ENCODE results near the gene KRT85. TPM values are rescaled to one million over a fixed set of nuclear protein-coding genes. Genes with fewer than 3 reads are reported as not detected.

KRT85 gene
- polyA plus RNA-seq, 2 of the 4 experiments (the other 2 are of a cell fraction) = 3.7 TPM; not detected in 1

DNA sequence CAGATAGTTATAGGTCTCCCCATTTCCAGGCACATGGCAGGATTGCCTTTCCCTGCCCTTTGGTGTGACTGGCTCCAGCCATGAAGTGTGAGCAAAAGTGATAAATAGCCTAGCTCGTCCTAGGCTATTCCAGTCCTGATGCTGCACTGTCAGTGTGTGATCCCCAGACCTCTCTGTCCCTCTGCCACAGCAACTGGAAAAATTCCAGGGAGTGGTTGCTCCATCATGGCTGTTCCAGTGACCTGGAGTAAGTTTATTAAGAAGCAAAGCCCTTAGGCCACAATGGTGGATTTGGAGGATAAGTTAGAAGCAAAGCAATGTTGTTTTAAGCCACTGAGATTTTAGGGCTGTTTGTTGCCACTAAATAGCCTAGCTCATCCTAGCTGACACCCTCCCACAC, 36.2 kb downstream of the KRT85 start (continued):
- TF ChIP-seq, protein P1, sequence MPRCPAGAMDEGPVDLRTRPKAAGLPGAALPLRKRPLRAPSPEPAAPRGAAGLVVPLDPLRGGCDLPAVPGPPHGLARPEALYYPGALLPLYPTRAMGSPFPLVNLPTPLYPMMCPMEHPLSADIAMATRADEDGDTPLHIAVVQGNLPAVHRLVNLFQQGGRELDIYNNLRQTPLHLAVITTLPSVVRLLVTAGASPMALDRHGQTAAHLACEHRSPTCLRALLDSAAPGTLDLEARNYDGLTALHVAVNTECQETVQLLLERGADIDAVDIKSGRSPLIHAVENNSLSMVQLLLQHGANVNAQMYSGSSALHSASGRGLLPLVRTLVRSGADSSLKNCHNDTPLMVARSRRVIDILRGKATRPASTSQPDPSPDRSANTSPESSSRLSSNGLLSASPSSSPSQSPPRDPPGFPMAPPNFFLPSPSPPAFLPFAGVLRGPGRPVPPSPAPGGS (IDR thresholded peaks at IDR 0.05) = no peak
- no peak for TF ChIP-seq CBX8 (IDR thresholded peaks at IDR 0.05)

- FAIRE-seq (no peak), DNase-seq (ENCODE audit: low read depth in 1 of 2, low spot score in 1 of 2) (no peak), ATAC-seq (peak; percentile 3 to 57; a peak in 3 of 6 replicates)
- 65% methylated on average over 9 of the region's 10 CpGs for WGBS (ENCODE audit: missing lambda C conversion rate)
- H3K4me3 ChIP-seq = no peak overlapping the region
- H3K27ac ChIP-seq = peak overlapping the region; percentile 75 to 90
- H3K9me3 ChIP-seq = no peaks in the 10 kb centered on the region
- TF ChIP-seq EHMT2 (IDR thresholded peaks at IDR 0.05; ENCODE audit: low read depth) (no peak), JUNB (IDR thresholded peaks at IDR 0.05) (0 out of 2 replicates have a peak, but pooled peaks have one; percentile 7), EP300 (IDR thresholded peaks at IDR 0.05) (no peak; a peak in 1 of 5 replicates), HOXB13 (CRISPR knock-in tag; IDR thresholded peaks at IDR 0.05; ENCODE audit: low read depth) (no peak), NR3C1 (IDR thresholded peaks at IDR 0.05) (no peak), ESRRA (IDR thresholded peaks at IDR 0.05; ENCODE audit: borderline replicate concordance, low read length) (0 out of 2 replicates have a peak, but pooled peaks have one; percentile 3), KDM5A (IDR thresholded peaks at IDR 0.05) (no peak), POLR2A (IDR thresholded peaks at IDR 0.05; ENCODE audit: low read length) (no peak), PBX3 (IDR thresholded peaks at IDR 0.05) (no peak)
- TF ChIP-seq, protein P2, sequence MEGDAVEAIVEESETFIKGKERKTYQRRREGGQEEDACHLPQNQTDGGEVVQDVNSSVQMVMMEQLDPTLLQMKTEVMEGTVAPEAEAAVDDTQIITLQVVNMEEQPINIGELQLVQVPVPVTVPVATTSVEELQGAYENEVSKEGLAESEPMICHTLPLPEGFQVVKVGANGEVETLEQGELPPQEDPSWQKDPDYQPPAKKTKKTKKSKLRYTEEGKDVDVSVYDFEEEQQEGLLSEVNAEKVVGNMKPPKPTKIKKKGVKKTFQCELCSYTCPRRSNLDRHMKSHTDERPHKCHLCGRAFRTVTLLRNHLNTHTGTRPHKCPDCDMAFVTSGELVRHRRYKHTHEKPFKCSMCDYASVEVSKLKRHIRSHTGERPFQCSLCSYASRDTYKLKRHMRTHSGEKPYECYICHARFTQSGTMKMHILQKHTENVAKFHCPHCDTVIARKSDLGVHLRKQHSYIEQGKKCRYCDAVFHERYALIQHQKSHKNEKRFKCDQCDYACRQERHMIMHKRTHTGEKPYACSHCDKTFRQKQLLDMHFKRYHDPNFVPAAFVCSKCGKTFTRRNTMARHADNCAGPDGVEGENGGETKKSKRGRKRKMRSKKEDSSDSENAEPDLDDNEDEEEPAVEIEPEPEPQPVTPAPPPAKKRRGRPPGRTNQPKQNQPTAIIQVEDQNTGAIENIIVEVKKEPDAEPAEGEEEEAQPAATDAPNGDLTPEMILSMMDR (IDR thresholded peaks at IDR 0.05) = no peak
- TF ChIP-seq, protein P3, sequence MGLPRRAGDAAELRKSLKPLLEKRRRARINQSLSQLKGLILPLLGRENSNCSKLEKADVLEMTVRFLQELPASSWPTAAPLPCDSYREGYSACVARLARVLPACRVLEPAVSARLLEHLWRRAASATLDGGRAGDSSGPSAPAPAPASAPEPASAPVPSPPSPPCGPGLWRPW (IDR thresholded peaks at IDR 0.05) = no peak
- TF ChIP-seq, protein P4, sequence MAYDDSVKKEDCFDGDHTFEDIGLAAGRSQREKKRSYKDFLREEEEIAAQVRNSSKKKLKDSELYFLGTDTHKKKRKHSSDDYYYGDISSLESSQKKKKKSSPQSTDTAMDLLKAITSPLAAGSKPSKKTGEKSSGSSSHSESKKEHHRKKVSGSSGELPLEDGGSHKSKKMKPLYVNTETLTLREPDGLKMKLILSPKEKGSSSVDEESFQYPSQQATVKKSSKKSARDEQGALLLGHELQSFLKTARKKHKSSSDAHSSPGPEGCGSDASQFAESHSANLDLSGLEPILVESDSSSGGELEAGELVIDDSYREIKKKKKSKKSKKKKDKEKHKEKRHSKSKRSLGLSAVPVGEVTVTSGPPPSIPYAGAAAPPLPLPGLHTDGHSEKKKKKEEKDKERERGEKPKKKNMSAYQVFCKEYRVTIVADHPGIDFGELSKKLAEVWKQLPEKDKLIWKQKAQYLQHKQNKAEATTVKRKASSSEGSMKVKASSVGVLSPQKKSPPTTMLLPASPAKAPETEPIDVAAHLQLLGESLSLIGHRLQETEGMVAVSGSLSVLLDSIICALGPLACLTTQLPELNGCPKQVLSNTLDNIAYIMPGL (CRISPR knock-in tag; IDR thresholded peaks at IDR 0.05; ENCODE audit: borderline replicate concordance) = no peak
- peaks cover 19% of the 10 kb centered on the region for H3K4me1 ChIP-seq
- ChIA-PET CTCF (interaction anchor here (0.7 to 15.7 kb wide), 71 partner anchors 9 to 684 kb away, joined by 3 to 387 read pairs (median 5); partner anchors contain the start of genes KRT81, KRT82 and KRT86), POLR2A (interaction anchor here (0.7 to 3.9 kb wide), 12 partner anchors 15 to 94 kb away, joined by 3 to 49 read pairs (median 6); partner anchors contain the start of gene KRT7)
- H3K4me2 ChIP-seq = peak overlapping the region; percentile 51
Observed at GRCh38 chr12:52327830-52328500, 39.3 kb downstream of the KRT85 start.

GRCh38 chr12:52327052-52327829, 40.0 kb downstream of the KRT85 start:
- FAIRE-seq (peak; percentile 99), ATAC-seq (peak; percentile 94 to 98), DNase-seq (ENCODE audit: low read depth in 1 of 2, low spot score in 1 of 2) (peak; percentile 98 to 100)
- Histone ChIP-seq H3K27ac (peak overlapping the region; percentile 75 to 90), H3K9me3 (no peaks in the 10 kb centered on the region), H3K4me1 (peaks cover 19% of the 10 kb centered on the region), H3K4me3 (no peak overlapping the region), H3K4me2 (peak overlapping the region; percentile 51)
- POLR2A ChIA-PET = interaction anchor here (0.7 to 3.9 kb wide), 12 partner anchors 14 to 94 kb away, joined by 3 to 49 read pairs (median 6); partner anchors contain the start of gene KRT7
- WGBS (ENCODE audit: missing lambda C conversion rate) = 30% methylated on average over 11 of the region's 11 CpGs
- CTCF ChIA-PET = interaction anchor here (0.6 to 15.7 kb wide), 68 partner anchors 9 to 685 kb away, joined by 3 to 387 read pairs (median 6); partner anchors contain the start of genes KRT7, KRT81, KRT82 and KRT86
- TF ChIP-seq RCOR1 (IDR thresholded peaks at IDR 0.05; ENCODE audit: low read depth, low read length) (0 out of 2 replicates have a peak, but pooled peaks have one; percentile 15), RAD21 (conservative IDR thresholded peaks at IDR 0.05 in 1 of 2, IDR thresholded peaks at IDR 0.05 in 1 of 2) (peak; percentile 95 to 96), HOXB13 (CRISPR knock-in tag; IDR thresholded peaks at IDR 0.05; ENCODE audit: low read depth) (peak; percentile 82), EP300 (IDR thresholded peaks at IDR 0.05) (no peak; a peak in 1 of 5 replicates), NFE2L2 (conservative IDR thresholded peaks at IDR 0.05; ENCODE audit: low read length) (no peak), CBX2 (IDR thresholded peaks at IDR 0.05; ENCODE audit: borderline replicate concordance, low read depth) (no peak), CHD2 (IDR thresholded peaks at IDR 0.05; ENCODE audit: low read length, partially characterized antibody) (no peak), ZNF302 (CRISPR knock-in tag; IDR thresholded peaks at IDR 0.05) (no peak), KDM5A (IDR thresholded peaks at IDR 0.05) (no peak)
- TF ChIP-seq, protein P5, sequence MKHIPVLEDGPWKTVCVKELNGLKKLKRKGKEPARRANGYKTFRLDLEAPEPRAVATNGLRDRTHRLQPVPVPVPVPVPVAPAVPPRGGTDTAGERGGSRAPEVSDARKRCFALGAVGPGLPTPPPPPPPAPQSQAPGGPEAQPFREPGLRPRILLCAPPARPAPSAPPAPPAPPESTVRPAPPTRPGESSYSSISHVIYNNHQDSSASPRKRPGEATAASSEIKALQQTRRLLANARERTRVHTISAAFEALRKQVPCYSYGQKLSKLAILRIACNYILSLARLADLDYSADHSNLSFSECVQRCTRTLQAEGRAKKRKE (CRISPR knock-in tag; IDR thresholded peaks at IDR 0.05; ENCODE audit: low read depth) = no peak
